HG02981 (cell line): Measurements from ENCODE around the gene CTDSPL.
A peak's percentile ranks its signal among the peaks of the same experiment; 100 is the strongest.
"Not testable (repeated sequence)": the region's sequence is repeated elsewhere in the genome, so short reads cannot be mapped to it uniquely, and the experiment has no call there.

Source experiments
- ATAC-seq: cut with Tn5 transposase; IDR thresholded peaks from one replicate; pipeline ENCODE4 v1.9.1; 2021; ENCODE audit warnings: mild to moderate bottlenecking, moderate library complexity; ENCODE audit not compliant: unreplicated experiment

Gene CTDSPL

DNA sequence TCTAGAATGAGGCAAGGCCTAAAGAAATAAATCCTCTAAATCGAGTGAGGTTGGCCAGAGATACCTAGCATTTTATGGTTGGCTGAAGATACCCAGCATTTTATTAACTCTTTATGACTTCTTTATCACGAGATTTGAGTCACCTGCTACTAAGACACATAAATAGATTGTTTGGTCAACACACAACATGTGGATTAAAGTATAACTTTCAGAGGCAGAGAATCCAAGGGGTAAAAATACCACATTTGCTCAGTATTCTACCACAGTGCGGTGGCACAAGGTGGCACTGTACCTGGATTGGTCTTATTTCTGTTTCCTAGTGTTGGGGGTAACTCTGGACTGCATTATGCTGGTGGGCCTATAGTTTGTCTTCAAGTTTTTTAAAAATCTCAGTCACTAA lies 102.0 kb downstream of the CTDSPL start:
- ATAC-seq: no peak

DNA sequence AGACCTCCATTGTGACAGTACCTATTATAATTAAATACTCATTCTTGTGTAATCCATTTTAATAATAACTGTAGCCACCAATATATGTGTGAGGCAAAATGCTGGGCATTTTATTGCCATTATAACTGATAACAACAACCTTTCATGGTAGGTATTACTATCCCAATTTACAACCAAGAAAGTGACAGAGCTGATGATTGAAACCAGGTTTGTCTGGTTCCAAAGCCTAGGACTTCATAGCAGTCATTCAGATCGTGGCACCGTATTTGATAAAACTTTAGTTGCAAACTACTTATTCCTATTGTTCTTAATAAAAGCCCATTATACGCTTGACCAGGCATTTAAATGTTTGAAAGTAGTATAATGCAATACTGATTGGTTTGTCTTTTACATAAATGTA lies 102.5 kb downstream of the CTDSPL start:
- ATAC-seq: no peak

DNA sequence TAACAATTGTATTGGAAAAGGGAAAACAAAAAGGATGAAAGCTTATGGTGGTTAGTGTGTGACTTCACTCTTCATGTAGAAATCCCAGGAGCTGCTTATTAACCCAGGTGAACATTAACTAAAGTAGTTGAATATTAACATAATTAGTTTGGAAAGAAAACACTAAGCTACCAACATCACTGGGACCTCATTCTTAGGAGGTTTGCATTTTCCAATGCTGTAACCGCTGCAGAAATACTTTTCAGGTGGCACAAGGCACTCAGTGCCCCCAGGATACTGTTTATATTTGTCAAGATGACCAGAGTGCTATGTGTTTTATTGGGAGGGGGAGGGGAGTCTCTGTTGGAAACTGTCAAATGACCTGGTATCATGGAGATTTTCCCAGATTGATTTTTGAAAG lies 103.0 kb downstream of the CTDSPL start:
- ATAC-seq: no peak

DNA sequence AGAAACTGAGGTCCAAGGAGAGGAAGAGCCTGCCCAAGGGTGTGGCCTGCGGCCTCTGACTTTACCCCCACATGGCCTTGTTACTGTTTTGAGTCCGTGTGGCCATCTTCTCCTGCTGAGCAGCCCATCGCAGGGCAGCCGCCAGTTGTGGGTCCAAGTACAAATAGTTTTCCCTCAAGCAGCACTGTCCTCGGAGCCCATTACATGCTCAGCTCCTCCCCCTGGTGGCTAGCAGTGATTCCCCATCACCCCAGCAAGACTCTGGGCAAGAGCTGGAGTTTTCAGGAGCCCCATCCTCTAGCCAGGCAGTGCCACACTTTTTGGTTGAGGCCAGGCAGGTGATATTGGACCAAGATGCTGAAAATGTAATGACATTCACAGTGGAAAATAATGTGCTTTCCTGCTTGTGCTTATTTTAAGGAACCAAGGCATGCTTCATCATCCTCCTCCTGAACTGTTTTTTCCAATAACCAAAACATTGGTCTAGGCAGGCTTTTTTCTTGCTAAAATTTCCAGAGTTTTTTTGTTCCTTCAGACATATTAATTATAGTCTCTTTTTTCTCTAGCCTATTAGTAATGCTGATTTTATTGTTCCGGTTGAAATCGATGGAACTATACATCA lies 105.7 kb downstream of the CTDSPL start:
- peak; percentile 62 for ATAC-seq

DNA sequence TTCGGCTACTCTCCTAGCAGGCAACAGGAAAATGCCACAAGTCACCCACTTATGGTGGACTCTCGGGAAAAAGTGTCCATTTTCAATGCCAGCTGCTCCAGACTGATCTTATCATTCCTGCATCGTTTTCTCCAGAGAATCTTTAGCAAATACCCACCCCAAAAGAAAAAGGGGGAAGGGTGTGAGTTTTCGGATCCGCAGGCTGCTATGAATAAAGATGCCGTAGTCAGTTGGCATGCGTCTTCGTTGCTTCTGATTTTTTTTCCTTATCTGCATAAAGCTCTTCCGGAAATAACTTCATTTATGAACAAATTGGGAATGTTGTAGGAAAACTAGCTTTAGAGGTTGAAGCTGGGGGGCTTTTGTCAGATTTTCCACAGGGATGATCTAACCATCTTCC lies 106.5 kb downstream of the CTDSPL start:
- no peak for ATAC-seq

DNA sequence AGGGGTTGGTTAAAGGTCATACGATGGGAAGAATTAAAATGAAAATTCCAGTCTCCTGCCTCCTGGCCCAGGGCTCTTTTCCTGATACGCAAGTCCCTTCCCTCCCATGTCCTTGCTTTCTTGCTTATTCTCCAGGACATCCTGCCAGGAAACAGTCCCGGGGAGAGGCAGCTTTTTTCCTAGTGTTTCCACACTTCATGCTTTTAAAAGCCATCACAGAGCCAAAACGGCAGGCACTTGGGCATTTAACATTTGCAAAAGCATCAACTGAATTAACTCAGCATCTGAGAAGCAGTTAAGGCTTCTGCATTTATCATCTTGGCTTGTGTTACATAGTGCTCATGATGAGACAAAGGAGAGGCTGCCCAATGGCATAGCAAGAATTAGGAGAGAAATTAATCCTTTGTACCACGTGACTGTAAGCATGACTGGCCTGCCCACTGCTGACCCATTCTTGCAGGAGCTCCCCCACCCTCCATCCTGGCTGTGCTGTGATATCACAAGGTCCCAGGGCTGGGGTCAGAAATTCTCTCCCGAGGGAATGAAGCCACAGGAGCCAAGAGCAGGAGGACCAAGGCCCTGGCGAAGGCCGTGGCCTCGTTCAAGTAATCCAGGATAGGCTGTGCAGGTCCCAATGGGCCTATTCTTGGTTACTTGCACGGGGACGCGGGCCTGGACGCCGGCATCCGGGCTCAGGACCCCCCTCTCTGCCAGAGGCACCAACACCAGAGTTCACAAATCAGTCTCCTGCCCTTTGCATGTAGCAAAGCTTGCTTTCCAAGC lies 107.3 kb downstream of the CTDSPL start:
- no peak for ATAC-seq

DNA sequence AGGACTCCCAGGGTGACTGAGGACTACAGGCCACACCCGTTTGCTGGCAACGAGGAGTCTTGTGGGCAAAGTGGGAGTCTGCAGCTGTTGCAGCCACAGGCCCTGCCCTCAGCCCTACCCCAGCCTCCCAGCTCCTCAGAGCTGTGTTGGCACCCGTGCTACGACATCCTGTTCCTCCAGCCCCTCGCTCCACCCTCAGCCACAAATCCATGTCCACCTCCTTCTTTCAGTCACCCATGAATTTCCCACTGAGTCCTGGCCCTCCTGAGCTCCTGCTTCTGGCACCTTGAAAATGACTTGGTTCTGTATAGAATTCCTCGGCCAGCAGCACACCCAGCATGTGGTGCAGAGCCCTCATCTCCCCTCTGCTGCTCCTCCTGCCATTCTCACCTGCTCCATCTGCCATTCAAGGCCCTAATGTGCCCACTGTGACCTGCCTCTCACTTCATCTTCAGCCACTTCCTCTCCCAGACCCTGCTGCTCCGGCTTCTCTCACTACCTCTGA lies 108.0 kb downstream of the CTDSPL start:
- ATAC-seq: no peak

DNA sequence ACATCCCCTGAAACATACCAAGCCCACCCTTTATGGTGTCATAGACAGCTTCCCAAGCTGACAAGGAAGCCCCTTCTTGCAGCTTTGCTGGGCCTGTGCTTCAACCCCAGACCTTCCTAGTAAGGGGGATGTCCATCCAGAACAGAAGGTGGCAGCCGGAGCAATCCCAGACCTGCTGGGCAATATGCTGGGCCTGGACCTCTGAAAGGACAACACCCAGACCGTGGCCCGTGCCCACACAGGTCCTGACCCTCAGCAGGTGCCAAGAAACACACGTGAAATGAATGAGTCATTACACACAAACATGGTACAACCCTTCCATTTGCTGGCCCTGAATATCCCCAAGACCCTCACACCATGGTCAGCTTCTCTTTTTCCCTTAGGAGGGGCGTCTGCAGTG lies 109.1 kb downstream of the CTDSPL start:
- ATAC-seq: no peak

DNA sequence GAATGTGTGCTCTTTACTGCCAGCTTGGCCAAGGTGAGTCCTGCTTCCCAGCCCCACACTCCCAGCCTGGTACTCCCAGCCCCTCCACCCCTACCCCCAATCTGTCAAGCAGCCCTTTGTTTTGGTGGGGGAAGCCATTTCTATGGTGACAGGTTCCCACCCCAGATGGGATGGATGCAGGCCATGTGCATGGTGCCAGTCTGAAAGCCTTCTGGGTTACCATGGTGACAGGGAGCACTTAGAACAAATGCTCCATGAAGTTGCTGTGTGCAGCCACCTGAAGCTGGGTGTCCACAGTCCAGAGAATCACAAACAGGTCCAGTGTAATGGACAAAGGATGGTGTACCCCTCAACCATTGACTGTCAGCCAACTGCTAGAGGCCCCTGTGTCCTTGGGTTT lies 109.8 kb downstream of the CTDSPL start:
- ATAC-seq: no peak

DNA sequence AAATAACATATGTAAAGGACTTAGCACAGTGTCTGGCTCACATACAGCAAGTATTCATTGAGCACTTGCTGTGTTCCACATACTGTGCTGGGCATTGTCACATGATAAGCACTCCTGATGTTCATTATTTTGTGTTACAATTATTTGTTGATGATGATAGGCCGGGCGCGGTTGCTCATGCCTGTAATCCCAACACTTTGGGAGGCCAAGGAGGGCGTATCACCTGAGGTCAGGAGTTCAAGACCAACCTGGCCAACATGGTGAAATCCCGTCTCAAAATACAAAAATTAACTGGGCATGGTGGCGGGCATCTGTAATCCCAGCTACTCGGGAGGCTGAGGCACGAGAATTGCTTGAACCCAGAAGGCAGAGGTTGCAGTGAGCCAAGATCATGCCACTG lies 110.4 kb downstream of the CTDSPL start:
- ATAC-seq: not testable (repeated sequence)

DNA sequence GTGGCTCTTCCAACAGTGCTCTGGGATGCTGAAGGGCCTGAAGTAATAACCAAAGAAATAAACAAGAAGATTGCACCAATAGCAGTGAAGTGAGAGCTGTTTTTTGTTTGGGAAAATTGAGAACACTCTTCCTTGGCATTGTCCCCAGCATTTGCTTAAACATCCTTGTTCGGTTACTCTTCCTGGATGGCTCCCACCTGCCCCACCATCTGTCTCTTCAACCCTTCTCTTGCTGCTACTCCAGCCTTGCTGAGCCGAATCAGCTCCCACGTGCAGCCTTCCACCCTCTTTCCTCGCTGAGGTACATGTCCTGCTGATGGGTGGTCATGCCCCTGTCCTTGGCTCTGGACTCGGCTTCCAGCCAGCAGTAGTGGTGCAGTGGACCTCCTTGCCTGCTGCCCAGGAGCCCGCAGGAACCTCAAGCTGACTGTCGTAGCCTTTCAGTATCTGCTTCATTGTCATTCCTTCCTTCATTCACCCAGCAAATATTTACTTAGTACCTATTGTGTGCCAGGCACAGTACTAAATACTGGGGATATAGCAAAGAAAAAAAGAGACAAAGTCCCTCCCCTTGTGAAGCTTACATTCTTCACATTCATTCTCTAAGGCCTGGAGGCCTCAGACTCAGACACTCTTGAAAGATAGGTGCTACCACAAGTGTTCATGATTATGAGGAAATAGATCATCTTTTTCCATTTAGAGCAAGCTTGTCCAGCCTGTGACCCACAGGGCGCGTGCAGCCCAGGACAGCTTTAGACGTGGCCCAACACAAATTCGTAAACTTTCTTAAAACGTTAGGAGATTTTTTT lies 111.8 kb downstream of the CTDSPL start:
- ATAC-seq: no peak

DNA sequence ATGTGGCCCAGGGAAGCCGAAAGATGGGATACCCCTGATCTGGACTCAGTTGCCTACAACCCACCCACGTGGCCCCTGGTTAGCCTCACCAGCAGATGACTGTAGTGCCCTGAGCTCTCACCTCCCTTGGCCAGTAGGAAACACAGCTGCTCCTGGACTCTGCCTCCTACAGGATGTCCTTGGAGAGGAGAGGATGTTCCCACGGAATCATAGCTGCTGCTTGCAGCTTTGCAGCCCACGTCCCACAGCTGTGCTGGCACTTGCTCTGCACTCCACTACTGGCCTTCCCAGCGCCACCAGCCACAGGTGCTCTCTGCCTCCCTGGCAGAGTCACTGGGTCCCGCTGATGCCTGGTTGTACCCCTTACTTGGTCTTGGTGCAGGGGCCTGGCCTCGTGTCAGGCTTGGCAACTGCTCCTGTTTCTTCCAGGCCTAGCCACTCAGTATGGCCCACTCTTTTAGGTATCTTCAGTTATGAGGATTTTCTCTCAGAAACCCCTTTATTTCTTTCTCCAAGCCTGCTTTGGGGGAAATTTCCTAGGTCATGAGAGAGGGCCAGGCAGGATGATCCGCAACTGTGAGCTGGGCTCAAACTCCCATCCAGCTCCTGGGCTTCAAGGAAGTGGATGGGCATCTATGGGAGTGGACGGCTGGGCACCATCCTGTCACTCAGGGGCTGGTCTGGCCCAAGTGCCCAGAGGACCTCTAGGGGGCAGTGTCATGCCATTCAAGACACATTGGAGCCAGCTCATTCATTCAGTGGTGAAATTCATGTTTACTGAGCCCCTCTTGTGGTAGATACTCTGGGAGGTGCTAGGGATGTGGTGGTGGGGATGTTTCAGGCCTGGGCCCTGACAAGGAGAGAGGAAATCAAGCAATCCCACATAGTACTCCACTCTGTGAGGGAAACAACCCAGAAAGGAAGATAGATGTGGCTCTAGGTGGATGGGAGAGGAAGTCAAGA lies 112.7 kb downstream of the CTDSPL start:
- ATAC-seq: peak; percentile 93

DNA sequence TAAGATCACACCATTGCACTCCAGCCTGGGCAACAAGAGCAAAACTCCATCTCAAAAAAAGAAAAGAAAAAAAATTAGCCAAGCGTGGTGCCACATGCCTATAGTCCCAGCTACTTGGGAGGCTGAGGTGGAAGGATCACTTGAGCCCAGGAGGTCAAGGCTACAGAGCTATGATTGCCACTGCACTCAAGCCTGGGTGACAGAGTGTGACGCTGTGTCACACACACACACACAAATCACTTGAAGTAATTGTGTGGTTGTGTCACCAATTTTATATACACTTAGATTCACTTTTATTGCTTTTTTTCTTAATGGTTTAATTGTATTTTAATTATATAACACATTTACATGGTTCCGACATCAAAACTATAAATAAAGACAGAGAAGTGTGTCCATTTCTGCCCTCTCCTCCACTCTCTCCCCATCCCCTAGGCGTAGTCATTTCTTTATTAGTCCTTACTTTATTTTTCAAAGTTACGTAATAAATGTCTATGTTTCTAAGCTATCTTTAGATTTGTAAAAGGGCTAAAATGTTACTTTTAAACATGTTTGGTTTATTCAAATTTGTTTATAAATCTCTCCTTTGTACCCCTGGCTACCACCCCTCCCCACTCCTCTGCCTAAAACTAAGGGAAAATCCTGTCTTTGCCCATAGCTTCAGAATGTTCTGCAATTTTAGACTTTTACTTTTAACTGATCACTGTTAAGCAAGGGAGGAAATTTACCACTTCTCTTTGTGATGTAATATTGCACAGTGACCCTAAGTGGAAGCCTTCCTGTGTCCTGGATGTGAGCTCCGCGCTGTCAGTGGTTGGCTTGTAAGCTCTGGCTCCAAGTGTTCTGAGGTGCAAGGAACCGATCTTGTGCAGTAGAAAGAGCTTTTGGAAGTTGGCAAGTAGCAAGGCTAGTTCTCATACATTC lies 118.1 kb downstream of the CTDSPL start:
- no peak for ATAC-seq

DNA sequence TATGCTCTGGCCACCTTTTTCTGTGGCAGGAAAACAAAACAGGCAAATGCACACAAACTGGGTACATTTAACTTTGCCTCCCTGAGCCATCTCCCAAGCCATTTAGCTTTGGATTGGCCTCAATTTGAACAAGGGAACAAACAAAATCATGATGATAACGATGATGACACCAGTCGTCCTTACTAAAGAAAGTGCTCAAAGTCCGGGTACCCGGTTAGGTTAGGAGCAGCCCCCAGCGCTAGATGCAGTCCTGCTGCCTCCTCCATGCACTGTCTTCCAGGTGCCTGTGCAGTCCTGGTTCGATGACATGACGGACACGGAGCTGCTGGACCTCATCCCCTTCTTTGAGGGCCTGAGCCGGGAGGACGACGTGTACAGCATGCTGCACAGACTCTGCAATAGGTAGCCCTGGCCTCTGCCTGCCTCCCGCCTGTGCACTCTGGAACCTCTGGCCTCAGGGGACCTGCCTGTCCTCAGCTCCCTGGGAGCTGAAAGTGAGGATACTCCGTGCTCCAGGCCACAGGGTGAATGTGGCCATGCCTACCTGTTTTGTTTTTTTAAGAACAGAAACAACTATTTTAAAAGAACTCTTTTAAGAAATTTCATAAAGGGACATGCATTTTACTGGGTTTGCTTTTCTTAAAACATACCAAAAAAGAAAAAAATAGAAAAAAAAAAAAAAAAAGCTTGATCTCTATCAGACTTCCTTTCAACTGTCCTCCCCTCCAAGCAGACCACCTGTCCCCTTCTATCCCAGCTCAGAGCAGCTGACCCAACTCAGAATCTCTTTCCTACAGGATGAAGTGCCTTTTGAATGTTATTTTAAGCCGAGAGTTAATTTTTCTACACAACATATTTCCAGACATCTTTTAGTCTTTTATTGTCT lies 119.0 kb downstream of the CTDSPL start:
- ATAC-seq: no peak

DNA sequence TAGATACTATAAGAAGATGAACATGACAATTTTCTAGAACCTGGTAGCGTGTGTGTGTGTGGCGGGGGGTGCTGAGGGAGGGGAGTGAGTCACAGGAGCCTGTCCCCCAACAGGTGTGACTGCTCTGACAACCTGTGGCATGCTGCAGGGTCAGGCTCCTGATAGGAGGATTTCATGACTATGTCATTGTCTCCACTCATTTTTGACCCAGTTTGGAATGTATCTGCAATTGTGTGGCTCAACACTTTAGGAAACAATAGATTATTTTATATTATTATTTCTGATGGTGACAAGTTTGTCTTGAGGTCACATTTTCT lies 119.6 kb downstream of the CTDSPL start:
- ATAC-seq: no peak

DNA sequence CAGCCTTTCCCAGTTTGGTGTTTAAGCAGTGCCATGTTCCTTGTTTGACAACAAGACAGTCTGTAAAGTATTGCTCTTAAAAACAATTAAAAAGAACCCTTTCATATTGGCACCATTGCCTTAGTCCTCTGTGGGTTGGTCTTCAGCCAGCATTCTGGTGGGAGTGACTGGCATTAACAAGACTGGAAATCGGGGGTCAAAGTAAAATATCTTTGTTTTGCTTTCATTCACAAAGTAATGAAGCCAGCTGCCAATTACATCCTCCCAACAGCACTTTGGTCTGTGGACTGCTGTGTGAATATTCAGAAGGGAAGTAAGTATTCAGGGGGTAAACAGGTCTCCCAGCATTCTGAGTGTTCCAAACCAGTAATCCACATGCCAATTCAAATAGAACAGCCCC lies 120.7 kb downstream of the CTDSPL start:
- no peak for ATAC-seq

DNA sequence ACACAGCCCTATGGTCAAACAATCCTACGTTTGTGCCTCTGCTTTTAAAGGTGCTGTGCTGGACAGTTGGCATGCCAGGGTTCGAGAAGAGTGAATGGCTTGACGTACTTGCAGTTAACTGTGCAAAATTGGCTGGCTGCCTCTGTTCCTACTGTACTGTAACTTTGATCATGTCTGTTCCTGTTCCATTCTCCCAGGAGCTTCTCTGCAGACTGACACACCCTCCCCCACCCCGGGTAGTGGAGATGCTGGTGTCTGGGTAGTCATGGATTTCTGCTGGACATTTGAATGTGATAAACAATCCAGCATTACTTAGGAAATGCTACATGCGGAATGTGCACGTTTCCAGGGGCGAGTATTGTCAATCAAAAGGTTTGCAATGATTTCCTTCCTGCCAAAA lies 122.4 kb downstream of the CTDSPL start:
- ATAC-seq: no peak

DNA sequence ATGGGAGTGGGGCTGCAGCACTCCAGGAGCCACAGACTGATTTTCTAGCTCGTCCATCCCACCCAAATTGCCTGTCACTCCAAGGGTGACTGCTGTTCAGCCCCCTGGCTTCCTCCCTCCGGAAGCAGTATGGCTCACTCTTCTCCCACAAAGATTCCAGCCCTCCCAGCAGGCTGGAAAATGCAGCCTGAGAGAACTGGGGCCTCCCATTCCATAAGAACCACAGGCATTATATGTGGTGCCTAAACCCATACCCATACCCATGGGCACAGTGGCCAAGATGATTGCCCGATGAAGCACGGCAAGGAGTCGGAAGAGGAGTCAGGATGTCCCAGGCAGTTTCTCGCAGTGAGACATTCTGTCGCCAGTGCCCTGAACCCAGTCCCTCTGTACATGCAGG lies 122.9 kb downstream of the CTDSPL start:
- ATAC-seq: no peak
